CD14-positive monocyte (primary cell): Measurements from ENCODE around the gene ZNF384. TPM values are rescaled to one million over a fixed set of nuclear protein-coding genes. Genes with fewer than 3 reads are reported as not detected.

Experiments used
- DNase-seq, 3 donors: peaks; one replicate each; pipeline ENCODE4 v3.0.0-alpha.2; 2011 to 2022
- H2AFZ ChIP-seq: 2 replicates; pipeline ENCODE4 v1.6.0; 2012; ENCODE audit warnings: mild to moderate bottlenecking, low read depth, low read length, inconsistent platforms; ENCODE audit not compliant: insufficient read depth, poor library complexity, severe bottlenecking
- H3K27ac ChIP-seq, 2 donors: 1 replicate in 1 of 2; 2 replicates in 1 of 2; pipeline ENCODE4 v1.5.1; 2012 to 2013; ENCODE audit warnings: low read length in 2 of 2, control low read depth in 1 of 2, inconsistent platforms in 1 of 2, low read depth in 1 of 2, mild to moderate bottlenecking in 1 of 2
- H3K27me3 ChIP-seq, 2 donors: one replicate each; pipeline versions ENCODE4 v1.6.0 to v1.6.1; 2011 to 2013; ENCODE audit warnings: low read length in 2 of 2; ENCODE audit not compliant: control insufficient read depth in 2 of 2, insufficient read depth in 2 of 2
- H3K36me3 ChIP-seq, 2 donors: replicated peaks in 1 of 2; 1 replicate in 1 of 2; 2 replicates in 1 of 2; pipeline versions ENCODE4 v1.5.1 to v1.6.1; 2012 to 2013; ENCODE audit warnings: low read length in 2 of 2, control low read depth in 1 of 2, inconsistent platforms in 1 of 2, mild to moderate bottlenecking in 1 of 2; ENCODE audit not compliant: insufficient read depth in 2 of 2, control insufficient read depth in 1 of 2
- H3K4me1 ChIP-seq, 2 donors: 1 replicate in 1 of 2; 2 replicates in 1 of 2; pipeline versions ENCODE4 v1.5.1 to v1.6.1; 2012 to 2013; ENCODE audit warnings: low read length in 2 of 2, control low read depth in 1 of 2, inconsistent platforms in 1 of 2, mild to moderate bottlenecking in 1 of 2, moderate library complexity in 1 of 2; ENCODE audit not compliant: insufficient read depth in 2 of 2, control insufficient read depth in 1 of 2
- H3K4me2 ChIP-seq: replicated peaks from 2 replicates; pipeline ENCODE3; 2012; ENCODE audit warnings: low read length, moderate library complexity, mild to moderate bottlenecking; ENCODE audit not compliant: poor library complexity, severe bottlenecking; ENCODE audit errors: extremely low read depth
- H3K4me3 ChIP-seq, 3 experiments: fragments of 200-600 bp in 1 of 3; sonication (generic) in 1 of 3; replicated peaks in 1 of 3; 1 replicate in 2 of 3; 2 replicates in 1 of 3; pipeline ENCODE4 v1.5.1; 2011 to 2013; ENCODE audit warnings: low read length in 3 of 3, mild to moderate bottlenecking in 3 of 3, control low read depth in 2 of 3, low read depth in 2 of 3, inconsistent platforms in 1 of 3, moderate library complexity in 1 of 3
- H3K79me2 ChIP-seq: 2 replicates; pipeline ENCODE4 v1.6.0; 2012; ENCODE audit warnings: mild to moderate bottlenecking, control low read depth, inconsistent platforms, low read length, moderate library complexity; ENCODE audit not compliant: insufficient read depth
- H3K9ac ChIP-seq: 2 replicates; pipeline ENCODE4 v1.6.0; 2017; ENCODE audit warnings: low read length, mild to moderate bottlenecking; ENCODE audit not compliant: insufficient read depth, poor library complexity, severe bottlenecking
- H3K9me3 ChIP-seq, 2 donors: replicated peaks in 1 of 2; 1 replicate in 1 of 2; 2 replicates in 1 of 2; pipeline versions ENCODE4 v1.5.1 to v1.6.1; 2012 to 2013; ENCODE audit warnings: low read length in 2 of 2, control low read depth in 1 of 2; ENCODE audit not compliant: control insufficient read depth in 1 of 2, insufficient read depth in 1 of 2
- H4K20me1 ChIP-seq: 2 replicates; pipeline ENCODE4 v1.6.0; 2012; ENCODE audit warnings: mild to moderate bottlenecking, low read length, control low read depth, moderate library complexity; ENCODE audit not compliant: insufficient read depth
- H3K27ac Mint-ChIP-seq, 7 donors: one replicate each; pipeline ENCODE4 v1.8.0; 2020; ENCODE audit warnings: mild to moderate bottlenecking in 7 of 7, mixed read lengths in 7 of 7, moderate library complexity in 6 of 7, inconsistent platforms in 2 of 7
- H3K27me3 Mint-ChIP-seq, 3 donors: one replicate each; pipeline ENCODE4 v1.8.0; 2021 to 2022; ENCODE audit warnings: low read depth in 3 of 3, mild to moderate bottlenecking in 3 of 3, mixed read lengths in 3 of 3, moderate library complexity in 3 of 3, inconsistent platforms in 1 of 3
- H3K36me3 Mint-ChIP-seq, 2 donors: one replicate each; pipeline ENCODE4 v1.8.0; 2020; ENCODE audit warnings: mixed read lengths in 2 of 2, inconsistent platforms in 1 of 2, mild to moderate bottlenecking in 1 of 2
- H3K4me1 Mint-ChIP-seq: one replicate; pipeline ENCODE4 v1.8.0; 2020; ENCODE audit warnings: mild to moderate bottlenecking, mixed read lengths
- H3K4me3 Mint-ChIP-seq, 2 donors: one replicate each; pipeline ENCODE4 v1.8.0; 2020; ENCODE audit warnings: mild to moderate bottlenecking in 2 of 2, mixed read lengths in 2 of 2, moderate library complexity in 1 of 2
- H3K9me3 Mint-ChIP-seq, 7 donors: one replicate each; pipeline ENCODE4 v1.8.0; 2020 to 2022; ENCODE audit warnings: mixed read lengths in 7 of 7, mild to moderate bottlenecking in 6 of 7, moderate library complexity in 6 of 7, inconsistent platforms in 2 of 7
- CTCF ChIP-seq: fragments of 200-600 bp; IDR thresholded peaks from one replicate; pipeline ENCODE4 v1.8.0; 2022; ENCODE audit warnings: antibody characterized with exemption, mild to moderate bottlenecking
- WGBS: methylation state at CpG from one replicate; pipeline ENCODE4 v1.1.5; 2013; ENCODE audit warnings: missing lambda C conversion rate; ENCODE audit not compliant: insufficient coverage; 5-methylcytosine and 5-hydroxymethylcytosine counted together
- intact Hi-C, 2 donors: fragments of 100-400 bp; cut with micrococcal nuclease; formaldehyde crosslinking; loops; one replicate each; pipeline versions ENCODE4 v1.15.0 to v1.15.1; 2023
- polyA plus RNA-seq, 3 donors: library from polyadenylated mRNA; depleted of rRNA in 1 of 3; unstranded in 2 of 3; stranded (reverse) in 1 of 3; fragments of 300-500 nt in 2 of 3; fragments of >200 nt in 1 of 3; fragmentation: Illumina TruSeq in 2 of 3; gene quantifications; 1 replicate in 2 of 3; 2 replicates in 1 of 3; pipeline ENCODE4 v1.2.3, GENCODE V29; 2012 to 2021

The ZNF384 gene
- polyA plus RNA-seq, 3 donors, result 9.6 to 87.0 (median 10.9) TPM

GRCh38 chr12:6650832-6651231 lies 38.3 kb downstream of the ZNF384 start:
- Histone ChIP-seq H3K27me3 (no peaks in the 10 kb centered on the region), H3K27ac (peak overlapping the region in 1 of 2 donors; percentile 11), H3K36me3 (peaks cover 54 to 67% of the 10 kb centered on the region in 2 donors), H3K4me2 (no peak overlapping the region), H3K9me3 (no peaks in the 10 kb centered on the region), H3K4me1 (peaks cover 11 to 18% of the 10 kb centered on the region in 2 donors), H3K9ac (no peak overlapping the region), H4K20me1 (peaks cover 6% of the 10 kb centered on the region), H3K79me2 (peaks cover 10% of the 10 kb centered on the region), H2AFZ (no peak overlapping the region), H3K4me3 (no peak overlapping the region)
- no peak for TF ChIP-seq CTCF
- Mint-ChIP-seq H3K27me3 (peaks cover 0 to 2% (median 0%) of the 10 kb centered on the region in 3 donors), H3K36me3 (peaks cover 52 to 71% of the 10 kb centered on the region in 2 donors), H3K4me1 (peaks cover 11% of the 10 kb centered on the region), H3K4me3 (no peak overlapping the region), H3K27ac (peak overlapping the region in 2 of 7 donors; percentile 12 to 50), H3K9me3 (no peaks in the 10 kb centered on the region)
- intact Hi-C loops, result loop anchor here in 1 of 2 donors (5.0 kb wide), 1 partner anchor 334 kb away; no protein-coding TSS in a partner anchor
- no peak for DNase-seq
- WGBS, result no CpG with 5 or more reads among the region's 8 CpGs

- Histone ChIP-seq H3K4me1 (peaks cover 43 to 53% of the 10 kb centered on the region in 2 donors), H3K9me3 (no peaks in the 10 kb centered on the region), H3K27me3 (no peaks in the 10 kb centered on the region), H3K27ac (peak within 1 kb of the TSS; percentile 64 to 90), H3K4me2 (peak within 1 kb of the TSS; percentile 94), H3K9ac (peak within 1 kb of the TSS; percentile 76), H3K4me3 (peak within 1 kb of the TSS; percentile 48 to 83 (median 59)), H4K20me1 (no peaks in the 10 kb centered on the region), H3K36me3 (peaks cover 28 to 31% of the 10 kb centered on the region in 2 donors), H3K79me2 (peaks cover 10% of the 10 kb centered on the region), H2AFZ (peak within 1 kb of the TSS; percentile 75)
- TF ChIP-seq CTCF, result no peak
- peak within 1 kb of the TSS; percentile 91 to 96 (median 94) for H3K27ac Mint-ChIP-seq
- 5% methylated on average over 36 of the region's 38 CpGs for WGBS
- no peaks in the 10 kb centered on the region for H3K9me3 Mint-ChIP-seq
- H3K27me3 Mint-ChIP-seq, result peaks cover 0 to 2% (median 0%) of the 10 kb centered on the region in 3 donors
- H3K36me3 Mint-ChIP-seq, result peaks cover 27 to 38% of the 10 kb centered on the region in 2 donors
- peak within 1 kb of the TSS; percentile 93 to 94 for H3K4me3 Mint-ChIP-seq
- intact Hi-C loops, result loop anchor here in 1 of 2 donors (10.0 kb wide), 1 partner anchor 48 kb away; no protein-coding TSS in a partner anchor
- peak; percentile 78 to 87 (median 80) for DNase-seq
- peaks cover 45% of the 10 kb centered on the region for H3K4me1 Mint-ChIP-seq
Measured at GRCh38 chr12:6647083-6647604, 42.0 kb downstream of the ZNF384 start, which contains the start of gene ACRBP. Gene ACRBP, minus strand, starts transcription at chr12:6647432. Its CDS starts 66 bp downstream, at chr12:6647366.
